Measurements from ENCODE around the gene ASB3.
"Not testable (repeated sequence)": the region's sequence is repeated elsewhere in the genome, so short reads cannot be mapped to it uniquely, and the experiment has no call there.

Gene ASB3

DNA sequence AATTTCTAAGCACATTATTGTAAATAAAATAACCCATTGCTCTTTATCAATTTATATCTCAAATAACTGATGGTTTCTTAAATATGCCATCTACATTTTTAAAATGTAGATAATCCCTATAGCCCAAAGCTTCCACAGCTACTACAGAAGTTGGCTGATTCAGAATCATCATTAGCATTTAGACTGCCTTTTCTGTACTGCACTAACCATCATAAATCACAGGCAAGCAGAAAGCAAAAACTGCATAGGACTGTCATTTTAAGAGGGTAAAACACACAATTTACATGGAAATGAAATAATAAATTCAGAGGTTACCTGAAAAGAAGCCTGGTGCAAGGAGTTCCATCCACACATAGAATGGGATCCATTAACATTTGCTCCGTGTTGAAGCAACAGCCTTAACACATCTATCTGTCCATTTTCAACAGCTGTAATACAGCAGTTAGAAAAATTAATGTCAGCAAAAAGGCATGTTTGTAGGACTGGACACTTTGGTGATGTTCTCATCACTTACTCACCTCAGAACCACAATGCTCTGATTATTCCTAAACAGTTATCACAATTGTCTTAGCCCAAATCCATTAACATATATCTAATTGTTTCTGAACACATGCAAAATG is 57.5 kb downstream of the ASB3 start:
- no peak for DNase-seq

GRCh38 chr2:53727921-53728320 is 58.8 kb downstream of the ASB3 start:
- DNase-seq, result no peak

DNA sequence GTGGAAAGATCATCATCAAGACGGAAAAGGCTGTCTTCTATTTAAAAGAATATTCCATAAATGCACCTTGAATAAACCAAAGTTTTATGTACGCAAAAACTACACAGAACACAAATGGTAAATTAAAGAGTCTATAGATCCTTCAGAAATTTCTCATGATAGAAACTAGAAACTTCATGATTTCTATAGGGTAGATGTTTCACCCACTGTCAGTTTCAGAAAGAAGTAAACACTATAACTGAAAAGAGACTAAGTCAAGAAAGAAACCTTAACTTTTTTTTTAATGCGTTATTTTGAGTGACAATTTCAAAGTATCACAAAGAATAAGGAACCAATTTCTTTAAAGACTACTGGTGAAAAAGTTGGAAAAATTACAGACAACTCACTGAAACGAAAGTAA is 61.1 kb downstream of the ASB3 start:
- no peak for DNase-seq

DNA sequence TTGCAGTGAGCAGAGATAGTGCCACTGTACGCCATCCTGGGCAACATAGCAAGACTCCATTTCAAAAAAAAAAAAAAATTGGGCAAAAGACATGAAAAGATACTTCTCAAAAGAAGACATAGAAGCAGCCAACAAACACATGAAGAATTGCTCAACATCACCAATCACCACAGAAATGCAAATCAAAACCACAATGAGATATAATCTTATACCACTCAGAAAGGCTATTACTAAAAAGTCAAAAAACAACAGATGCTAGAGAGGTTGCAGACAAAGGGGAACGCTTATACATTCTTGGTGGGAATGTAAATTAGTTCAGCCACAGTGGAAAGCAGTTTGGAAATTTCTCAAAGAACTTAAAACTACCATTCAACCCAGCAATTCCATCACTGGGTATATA is 62.2 kb downstream of the ASB3 start:
- DNase-seq, result no peak

DNA sequence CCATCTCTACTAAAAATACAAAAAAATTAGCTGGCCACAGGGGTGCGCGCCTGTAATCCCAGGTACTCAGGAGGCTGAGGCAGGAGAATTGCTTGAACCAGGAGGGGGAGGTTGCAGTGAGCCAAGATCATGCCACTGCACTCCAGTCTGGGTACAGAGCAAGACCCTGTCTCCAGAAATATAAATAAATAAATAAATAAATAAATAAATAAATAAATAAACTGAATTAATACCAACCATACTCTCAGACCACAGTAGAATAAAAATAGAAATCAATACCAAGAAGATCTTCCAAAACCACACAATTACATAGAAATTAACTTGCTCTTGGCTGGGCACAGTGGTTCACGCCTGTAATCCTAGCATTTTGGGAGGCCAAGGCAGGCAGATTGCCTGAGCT is 65.8 kb downstream of the ASB3 start:
- not testable (repeated sequence) for DNase-seq

GRCh38 chr2:53715568-53715967 is 71.2 kb downstream of the ASB3 start:
- DNase-seq, result no peak

DNA sequence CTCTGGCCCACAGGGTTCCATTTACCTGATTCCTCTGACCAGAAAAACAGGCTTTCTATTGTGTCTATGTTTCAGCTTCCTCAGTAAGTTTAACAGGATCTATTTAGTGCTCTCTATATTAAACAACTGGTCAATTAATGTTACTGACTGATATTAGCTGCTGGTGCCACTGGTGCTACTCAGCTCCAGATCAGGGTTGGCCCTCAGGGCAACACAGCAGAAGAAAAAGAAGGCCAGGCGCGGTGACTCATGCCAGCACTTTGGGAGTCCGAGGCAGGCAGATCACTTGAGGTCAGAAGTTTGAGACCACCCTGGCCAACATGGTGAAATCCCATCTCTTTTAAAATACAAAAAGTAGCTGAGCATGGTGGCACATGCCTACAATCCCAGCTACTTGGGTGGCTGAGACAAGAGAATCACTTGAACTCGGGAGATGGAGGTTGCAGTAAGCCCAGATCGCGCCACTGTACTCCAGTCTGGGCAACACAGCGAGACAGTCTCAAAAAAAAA is 75.4 kb downstream of the ASB3 start:
- DNase-seq, result no peak

DNA sequence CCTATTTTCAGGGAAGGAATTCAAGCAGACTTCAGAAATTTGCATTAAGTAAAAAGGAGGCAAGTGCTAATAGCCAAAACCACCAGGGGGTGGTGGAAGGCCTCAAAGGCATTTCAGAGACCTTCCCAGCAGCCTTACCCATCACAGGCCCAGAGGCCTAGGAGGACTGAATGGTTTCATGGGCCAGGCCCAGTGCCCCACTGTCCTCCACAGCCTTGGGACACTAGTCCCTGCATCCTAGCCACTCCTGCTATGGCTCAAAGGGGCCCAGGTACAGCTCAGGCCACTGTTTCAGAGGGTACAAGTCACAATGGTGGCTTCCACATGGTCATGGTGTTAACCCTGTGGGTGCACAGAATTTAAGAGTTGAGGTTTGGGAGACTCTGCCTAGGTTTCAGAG is 77.8 kb downstream of the ASB3 start:
- no peak for DNase-seq

DNA sequence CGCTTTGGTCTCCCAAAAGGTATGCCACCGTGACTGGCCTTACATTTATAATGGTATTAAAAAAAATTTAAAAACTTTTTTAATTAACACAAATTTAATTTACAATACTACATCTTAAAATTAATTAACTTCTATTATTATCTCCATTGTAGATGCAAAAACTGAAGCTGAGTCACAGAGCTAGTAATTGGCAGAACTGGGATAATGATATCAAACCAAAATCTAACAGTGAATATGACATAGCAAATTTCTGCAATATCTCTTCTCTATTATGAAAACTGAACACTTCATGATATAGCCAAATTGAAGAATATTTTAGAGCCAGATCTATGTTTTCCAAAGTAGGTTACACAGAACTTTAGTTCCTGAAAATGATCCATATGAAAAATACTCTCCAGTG is 85.5 kb downstream of the ASB3 start:
- no peak for DNase-seq

GRCh38 chr2:53697686-53698085 is 89.1 kb downstream of the ASB3 start:
- no peak for DNase-seq

GRCh38 chr2:53697092-53697491 is 89.7 kb downstream of the ASB3 start:
- DNase-seq, result no peak

DNA sequence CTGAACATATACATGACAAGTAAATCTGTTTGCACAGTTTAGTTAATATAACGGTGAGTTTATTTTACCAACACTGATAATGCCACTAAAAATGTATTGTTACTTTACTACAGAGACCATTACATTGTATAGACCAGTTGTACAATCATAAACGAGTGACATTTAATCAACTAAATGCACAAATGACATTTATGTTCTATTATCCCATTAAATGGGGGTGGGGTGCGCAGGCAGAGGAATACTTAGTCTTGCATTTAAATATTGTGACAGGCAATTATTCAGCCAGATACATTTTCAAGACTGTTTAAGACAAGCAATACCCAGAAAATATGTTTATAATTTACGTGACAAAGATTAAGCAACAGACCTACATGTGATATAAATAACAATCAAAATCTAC is 91.2 kb downstream of the ASB3 start:
- no peak for DNase-seq

DNA sequence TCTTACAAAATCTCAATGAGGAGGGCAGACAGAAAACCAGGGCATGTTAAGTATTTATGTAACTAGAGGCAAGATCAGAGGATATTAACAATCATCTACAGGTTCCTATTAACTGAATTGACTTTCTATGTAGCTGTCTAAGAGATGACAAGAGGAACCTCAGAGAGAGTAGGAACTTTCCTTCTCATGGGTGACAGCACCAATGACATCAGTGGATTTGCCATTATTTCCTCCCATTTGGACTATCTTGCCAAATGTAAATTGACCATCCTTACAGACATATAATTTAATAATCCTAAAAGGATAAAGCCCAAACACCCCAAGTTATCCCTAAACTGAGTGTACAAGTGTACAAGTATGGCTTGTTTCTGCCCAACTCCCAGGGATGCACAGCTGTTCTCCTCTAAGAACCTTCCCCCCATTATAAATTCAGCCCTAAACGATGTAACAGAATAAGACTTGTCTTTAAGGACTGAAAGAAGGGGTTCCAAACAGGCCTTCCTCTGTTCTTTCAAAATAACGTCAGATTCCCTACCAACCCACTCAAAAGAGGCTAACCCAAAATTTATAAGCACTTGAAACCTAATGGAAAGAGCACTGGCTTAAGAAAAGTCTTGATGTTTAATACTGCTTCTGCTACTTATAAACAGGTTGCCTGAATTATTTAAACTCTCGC is 92.5 kb downstream of the ASB3 start:
- DNase-seq, result no peak

GRCh38 chr2:53690876-53691275 is 95.9 kb downstream of the ASB3 start:
- DNase-seq, result no peak

DNA sequence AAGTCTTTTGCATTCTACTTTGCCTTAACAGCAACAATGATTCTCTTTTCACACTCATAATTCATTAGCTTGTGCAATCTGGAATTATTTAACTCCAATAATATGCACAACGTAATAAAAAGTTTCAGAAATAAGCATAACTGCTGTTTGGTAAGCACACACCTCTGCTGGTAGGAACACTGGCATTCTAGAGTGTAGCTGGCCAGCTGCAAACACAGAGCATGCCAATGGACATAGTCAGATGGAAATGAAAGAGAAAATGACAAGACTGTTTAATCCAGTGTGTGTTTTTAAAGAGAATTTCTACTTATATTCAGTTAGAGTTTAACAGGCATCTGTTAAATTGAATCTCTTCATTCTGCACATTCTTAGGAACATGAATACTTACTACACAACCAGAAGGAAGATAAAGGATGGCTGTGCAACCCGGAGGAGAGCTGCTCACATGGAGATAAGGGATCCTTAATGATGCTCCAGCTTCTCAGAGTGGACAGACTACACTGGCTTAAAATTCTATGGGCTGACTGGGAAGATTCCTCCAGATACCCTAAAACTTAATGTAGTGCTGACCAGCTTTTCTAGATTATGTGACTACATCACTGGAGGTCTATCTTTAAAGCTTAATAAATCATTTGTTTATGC is 113.8 kb downstream of the ASB3 start:
- no peak for DNase-seq

DNA sequence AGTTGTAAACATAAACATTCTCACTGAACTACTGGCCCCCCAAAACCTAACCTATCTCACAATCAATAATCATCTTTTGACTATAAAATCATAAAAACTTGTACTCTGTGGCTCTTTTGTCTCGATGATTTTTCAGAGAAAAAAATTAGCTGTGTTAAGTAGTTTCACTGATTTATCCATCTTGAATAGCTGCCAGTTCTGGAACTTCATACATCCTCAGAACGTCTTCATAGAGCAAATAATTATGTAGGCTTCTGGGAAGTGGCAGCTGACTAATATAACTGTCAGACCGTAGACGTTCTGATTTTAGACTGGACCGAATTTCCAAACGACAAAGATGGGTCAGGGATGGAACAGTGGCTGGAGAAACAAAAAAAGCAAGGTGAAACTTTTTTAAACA is 116.4 kb downstream of the ASB3 start:
- DNase-seq, result no peak

- DNase-seq, result no peak
Measured at GRCh38 chr2:53668624-53669026, 118.1 kb downstream of the ASB3 start.

DNA sequence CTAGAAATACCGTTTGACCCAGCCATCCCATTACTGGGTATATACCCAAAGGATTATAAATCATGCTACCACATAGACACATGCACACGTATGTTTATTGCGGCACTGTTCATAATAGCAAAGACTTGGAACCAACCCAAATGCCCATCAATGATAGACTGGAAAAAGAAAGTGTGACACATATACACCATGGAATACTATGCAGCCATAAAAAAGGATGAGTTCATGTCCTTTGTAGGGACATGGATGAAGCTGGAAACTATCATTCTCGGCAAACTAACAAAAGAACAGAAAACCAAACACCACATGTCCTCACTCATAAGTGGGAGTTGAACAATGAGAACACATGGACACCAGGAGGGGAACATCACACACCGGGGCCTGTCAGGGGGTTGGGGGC is 119.6 kb downstream of the ASB3 start:
- DNase-seq, result not testable (repeated sequence)

- DNase-seq, result no peak
Measured at GRCh38 chr2:53660886-53661285, 125.9 kb downstream of the ASB3 start.

DNA sequence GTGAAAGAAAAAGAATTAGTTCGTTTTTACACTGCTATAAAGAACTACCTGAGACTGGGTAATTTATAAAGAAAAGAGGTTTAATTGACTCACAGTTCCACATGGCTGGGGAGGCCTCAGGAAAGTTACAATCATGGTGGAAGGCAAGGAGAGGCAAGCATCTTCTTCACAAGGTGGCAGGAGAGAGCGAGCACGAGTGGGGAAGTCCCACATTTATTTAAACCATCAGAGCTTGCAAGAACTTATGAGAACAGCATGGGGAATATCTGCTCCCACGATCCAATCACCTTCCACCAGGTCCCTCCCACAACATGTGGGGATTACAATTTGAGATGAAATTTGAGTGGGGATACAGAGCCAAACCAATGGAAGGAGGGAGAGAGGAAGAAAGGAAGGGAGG is 128.3 kb downstream of the ASB3 start:
- DNase-seq, result not testable (repeated sequence)

DNA sequence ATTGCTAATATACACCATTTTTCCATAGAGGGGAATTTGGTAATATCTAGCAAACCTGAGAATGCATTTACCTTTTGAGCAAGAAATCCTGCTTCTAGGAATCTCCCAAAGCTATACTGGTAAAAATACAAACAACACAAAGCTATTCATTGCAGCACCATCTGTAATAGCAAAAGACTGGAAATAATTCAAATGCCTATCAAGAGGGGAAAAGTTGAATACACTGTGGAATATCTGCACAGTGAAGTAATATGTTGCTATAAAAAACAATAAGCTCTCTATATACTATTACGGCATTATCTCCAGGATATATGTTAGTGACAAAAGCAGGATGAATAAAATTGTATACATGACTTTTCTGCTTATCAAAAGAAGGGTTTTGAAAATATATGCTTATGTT is 131.5 kb downstream of the ASB3 start:
- DNase-seq, result no peak

DNA sequence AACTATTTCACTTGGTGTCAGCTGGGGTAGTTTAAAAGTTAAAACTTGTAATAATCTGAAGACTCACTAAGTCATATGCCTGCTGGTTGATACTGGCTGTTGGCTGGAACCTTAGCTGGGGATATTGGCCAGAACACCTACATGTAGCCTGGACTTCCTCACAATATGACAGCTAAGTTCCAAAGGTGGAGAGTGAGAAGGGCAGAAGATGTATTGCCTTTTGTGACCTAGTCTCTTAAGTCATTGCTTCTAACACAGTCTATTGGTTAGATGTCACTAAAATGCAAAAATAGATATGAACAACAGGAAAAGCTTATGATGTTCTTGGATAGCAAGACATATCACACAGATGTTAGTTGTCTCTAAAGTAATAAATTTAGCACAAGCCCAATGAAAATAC is 132.4 kb downstream of the ASB3 start:
- no peak for DNase-seq

GRCh38 chr2:53652131-53652530 is 134.6 kb downstream of the ASB3 start:
- no peak for DNase-seq

DNA sequence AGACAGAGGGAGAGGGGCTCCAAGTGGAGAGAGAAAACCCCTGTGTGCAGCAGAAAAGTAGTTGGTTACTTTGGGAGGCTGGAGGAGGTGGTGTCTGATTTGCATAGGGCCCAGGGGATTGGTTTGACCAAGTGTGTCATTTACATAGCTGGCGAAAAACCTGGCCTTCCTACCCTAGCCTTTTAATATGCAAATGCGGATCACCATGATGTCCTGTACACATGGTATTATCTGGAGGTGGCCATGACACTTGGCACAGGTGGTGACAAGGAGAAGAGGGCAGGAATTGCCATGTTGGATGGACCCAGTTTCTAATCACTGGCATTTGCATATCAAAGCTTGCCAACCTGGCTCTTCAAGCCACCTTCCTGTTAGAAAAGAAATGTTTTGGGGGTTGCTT is 140.0 kb downstream of the ASB3 start:
- no peak for DNase-seq

All from NCI-H774 (cell line).